Measurements from ENCODE around the gene GBF1.
"Not testable (repeated sequence)": the region's sequence is repeated elsewhere in the genome, so short reads cannot be mapped to it uniquely, and the experiment has no call there.

GBF1 gene

DNA sequence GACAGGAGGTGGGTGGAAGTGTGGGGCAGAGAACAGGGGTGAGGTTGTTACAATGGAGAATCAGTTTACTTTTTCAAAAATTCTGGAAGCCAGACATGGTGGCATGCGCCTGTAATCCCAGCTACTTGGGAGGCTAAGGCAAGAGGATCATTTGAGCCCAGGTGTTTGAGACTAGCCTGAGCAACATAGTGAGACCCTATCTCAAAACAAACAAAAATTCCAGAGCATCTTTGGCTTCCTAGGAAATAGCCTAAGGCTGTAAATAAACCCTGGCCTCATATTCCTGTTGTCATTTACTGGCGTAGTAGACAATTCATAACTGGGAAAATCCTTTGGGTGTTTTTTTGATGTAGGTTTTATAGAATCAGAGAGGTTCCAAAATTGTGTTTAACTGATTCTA is 44.0 kb downstream of the GBF1 start:
- Mint-ChIP-seq H3K27me3 (no peaks in the 10 kb centered on the region), H3K9me3 (no peaks in the 10 kb centered on the region), H3K27ac (peak overlapping the region; percentile 3), H3K36me3 (ENCODE audit: low read depth) (peaks cover 57% of the 10 kb centered on the region), H3K4me3 (no peak overlapping the region), H3K4me1 (ENCODE audit: low read depth) (peaks cover 57% of the 10 kb centered on the region)
- no peak for DNase-seq

DNA sequence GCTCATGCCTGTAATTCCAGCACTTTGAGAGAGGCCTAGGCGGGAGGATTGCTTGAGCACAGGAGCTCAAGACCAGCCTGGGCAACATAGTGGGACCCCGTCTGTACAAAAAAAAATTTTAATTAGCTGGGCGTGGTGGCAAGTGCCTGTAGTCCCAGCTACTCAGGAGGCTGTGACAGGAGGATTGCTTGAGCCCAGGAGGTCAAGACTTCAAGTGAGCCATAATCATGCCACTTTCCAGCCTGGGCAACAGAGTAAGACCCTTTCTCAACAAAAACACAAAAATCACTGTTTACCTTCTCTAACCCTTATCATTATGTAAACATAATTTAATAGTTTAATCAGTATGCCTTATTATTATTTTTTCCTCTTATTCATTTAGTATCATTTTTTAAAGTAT is 44.5 kb downstream of the GBF1 start:
- Mint-ChIP-seq H3K27ac (peak overlapping the region; percentile 37), H3K9me3 (no peaks in the 10 kb centered on the region), H3K4me3 (no peak overlapping the region), H3K4me1 (ENCODE audit: low read depth) (peaks cover 52% of the 10 kb centered on the region), H3K27me3 (no peaks in the 10 kb centered on the region), H3K36me3 (ENCODE audit: low read depth) (peaks cover 55% of the 10 kb centered on the region)
- DNase-seq = no peak

DNA sequence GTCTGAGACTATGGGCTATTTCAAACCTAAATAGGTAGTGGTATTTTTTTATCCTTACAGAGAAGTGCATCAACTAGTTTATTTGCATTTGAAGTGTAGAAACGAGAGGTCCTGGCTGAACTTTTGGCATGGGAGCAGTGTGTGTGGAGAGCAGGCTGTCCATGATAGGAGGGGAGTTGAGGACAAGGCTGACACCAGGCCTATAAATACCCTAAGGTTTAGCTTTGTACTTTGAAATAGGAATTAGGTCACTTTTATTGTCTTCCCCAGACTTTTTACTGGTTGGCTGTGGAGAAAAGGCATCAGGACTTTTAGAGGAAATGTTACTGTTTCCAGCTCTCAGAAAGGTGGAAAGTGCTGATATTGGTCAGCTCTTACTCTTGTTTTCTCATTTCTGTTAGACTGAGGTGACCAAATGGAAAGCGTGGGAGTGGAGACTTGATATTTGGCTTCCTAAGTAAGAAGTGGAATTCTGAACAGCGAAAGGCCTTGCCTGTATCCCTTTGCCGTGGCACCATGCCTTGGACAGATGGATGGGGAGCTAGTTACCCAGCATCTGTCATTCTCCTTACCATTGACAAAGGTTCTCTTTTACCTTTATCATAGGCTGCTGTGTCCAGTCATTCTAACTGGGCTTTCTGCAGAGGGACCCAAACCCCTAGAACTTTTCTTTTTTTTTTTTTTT is 46.0 kb downstream of the GBF1 start:
- Mint-ChIP-seq H3K27ac (peak overlapping the region; percentile 48), H3K4me3 (no peak overlapping the region), H3K27me3 (no peaks in the 10 kb centered on the region)

DNA sequence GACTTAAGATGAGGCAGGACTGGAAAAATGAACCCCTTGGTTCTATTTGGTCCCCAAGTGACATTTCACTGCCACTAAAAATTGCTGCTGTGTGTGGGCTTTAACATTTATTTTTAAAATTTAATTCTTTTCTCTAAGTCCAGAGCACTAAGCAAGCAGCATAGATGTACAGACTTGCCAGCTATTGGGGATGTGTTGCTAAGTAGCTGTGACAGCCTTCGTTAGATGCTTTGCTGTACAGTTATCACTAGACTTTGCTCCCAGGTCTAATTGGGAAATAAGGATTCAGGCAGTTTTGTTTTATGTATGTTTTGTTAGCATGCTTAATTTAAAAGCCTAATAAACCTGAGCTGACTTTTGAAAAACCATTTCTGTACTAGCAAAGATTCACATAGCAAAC is 51.8 kb downstream of the GBF1 start:
- peaks cover 32% of the 10 kb centered on the region for H3K4me1 Mint-ChIP-seq (ENCODE audit: low read depth)

More for the DNA sequence above, 46.0 kb downstream of the GBF1 start:
- H3K36me3 Mint-ChIP-seq (ENCODE audit: low read depth) = peaks cover 45% of the 10 kb centered on the region
- peaks cover 37% of the 10 kb centered on the region for H3K4me1 Mint-ChIP-seq (ENCODE audit: low read depth)
- DNase-seq = no peak
- H3K9me3 Mint-ChIP-seq = no peaks in the 10 kb centered on the region

DNA sequence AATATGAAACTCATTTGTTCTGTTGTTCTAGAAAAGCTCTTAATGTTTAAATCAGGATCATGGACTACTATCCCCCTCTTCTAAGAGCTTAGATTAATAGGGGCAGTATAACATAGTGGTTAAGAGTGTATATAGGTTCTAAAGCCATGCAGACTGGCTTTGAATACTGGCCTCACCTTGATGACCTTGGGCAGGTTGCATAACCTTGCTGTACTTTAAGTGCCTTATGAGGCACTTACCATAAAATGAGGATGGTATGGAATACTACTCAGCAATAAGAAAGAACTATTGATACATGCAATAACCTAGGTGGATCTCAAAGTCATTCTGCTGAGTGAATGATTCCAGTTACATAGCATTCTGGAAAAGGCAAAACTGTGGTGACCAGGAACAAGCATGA is 53.6 kb downstream of the GBF1 start:
- Mint-ChIP-seq H3K4me3 (no peak overlapping the region), H3K27ac (peak overlapping the region; percentile 70), H3K4me1 (ENCODE audit: low read depth) (peaks cover 33% of the 10 kb centered on the region), H3K27me3 (no peaks in the 10 kb centered on the region), H3K36me3 (ENCODE audit: low read depth) (peaks cover 34% of the 10 kb centered on the region), H3K9me3 (no peaks in the 10 kb centered on the region)
- no peak for DNase-seq

More for the DNA sequence above, 51.8 kb downstream of the GBF1 start:
- Mint-ChIP-seq H3K9me3 (no peaks in the 10 kb centered on the region), H3K36me3 (ENCODE audit: low read depth) (peaks cover 32% of the 10 kb centered on the region), H3K4me3 (no peak overlapping the region), H3K27me3 (no peaks in the 10 kb centered on the region), H3K27ac (peak overlapping the region; percentile 55)
- no peak for DNase-seq

DNA sequence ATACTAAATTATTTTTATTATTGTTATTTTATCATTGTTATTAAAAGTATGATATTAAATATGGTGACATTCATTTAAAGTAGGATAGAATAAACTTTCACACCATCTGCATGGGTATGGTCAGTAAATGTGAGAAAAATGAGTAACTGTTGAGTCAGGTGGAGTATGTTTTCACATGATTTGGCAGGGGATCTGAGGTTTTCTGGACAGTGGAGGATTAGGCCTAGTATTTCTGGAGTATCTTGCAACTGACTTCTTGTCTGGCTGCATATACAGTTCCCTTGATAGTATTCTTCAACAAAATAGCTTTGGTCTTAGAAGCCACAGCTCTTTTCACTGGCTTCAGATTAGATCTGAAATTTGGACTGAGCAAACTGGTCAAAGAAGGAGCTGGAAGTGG is 54.5 kb downstream of the GBF1 start:
- peaks cover 33% of the 10 kb centered on the region for H3K4me1 Mint-ChIP-seq (ENCODE audit: low read depth)
- H3K36me3 Mint-ChIP-seq (ENCODE audit: low read depth) = peaks cover 37% of the 10 kb centered on the region
- no peak for DNase-seq
- H3K4me3 Mint-ChIP-seq = peak overlapping the region; percentile 24
- no peaks in the 10 kb centered on the region for H3K9me3 Mint-ChIP-seq
- H3K27ac Mint-ChIP-seq = peak overlapping the region; percentile 87
- H3K27me3 Mint-ChIP-seq = no peaks in the 10 kb centered on the region

DNA sequence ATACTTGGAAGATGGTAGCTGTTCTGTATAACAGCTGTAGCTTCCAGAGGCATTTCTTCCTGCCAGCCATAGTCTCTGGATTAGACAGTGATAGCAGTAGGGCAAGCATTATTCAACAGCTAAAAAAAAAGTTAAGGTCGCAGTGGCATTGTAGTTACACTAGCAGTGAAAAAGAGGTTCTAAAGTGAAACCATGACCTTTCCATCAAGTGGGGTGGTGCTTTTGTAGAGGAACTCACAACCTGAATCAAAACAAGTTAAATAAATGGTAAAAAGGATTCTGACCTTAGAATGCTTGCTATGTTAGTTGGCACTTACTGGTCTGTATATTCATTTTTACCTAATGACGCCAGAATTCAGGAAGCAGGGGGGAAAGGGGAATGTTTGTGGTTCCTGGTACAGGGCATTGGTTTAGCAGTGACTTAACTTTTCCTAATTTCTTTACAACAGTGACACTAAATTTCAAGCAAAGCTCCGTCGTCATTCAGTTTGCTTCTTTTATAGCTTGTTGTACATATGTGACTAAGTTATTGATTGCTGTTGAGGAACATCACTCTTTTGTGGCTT is 55.0 kb downstream of the GBF1 start:
- Mint-ChIP-seq H3K27me3 (no peaks in the 10 kb centered on the region), H3K9me3 (no peaks in the 10 kb centered on the region), H3K4me1 (ENCODE audit: low read depth) (peaks cover 33% of the 10 kb centered on the region), H3K27ac (peak overlapping the region; percentile 87), H3K4me3 (peak overlapping the region; percentile 24), H3K36me3 (ENCODE audit: low read depth) (peaks cover 35% of the 10 kb centered on the region)
- no peak for DNase-seq

DNA sequence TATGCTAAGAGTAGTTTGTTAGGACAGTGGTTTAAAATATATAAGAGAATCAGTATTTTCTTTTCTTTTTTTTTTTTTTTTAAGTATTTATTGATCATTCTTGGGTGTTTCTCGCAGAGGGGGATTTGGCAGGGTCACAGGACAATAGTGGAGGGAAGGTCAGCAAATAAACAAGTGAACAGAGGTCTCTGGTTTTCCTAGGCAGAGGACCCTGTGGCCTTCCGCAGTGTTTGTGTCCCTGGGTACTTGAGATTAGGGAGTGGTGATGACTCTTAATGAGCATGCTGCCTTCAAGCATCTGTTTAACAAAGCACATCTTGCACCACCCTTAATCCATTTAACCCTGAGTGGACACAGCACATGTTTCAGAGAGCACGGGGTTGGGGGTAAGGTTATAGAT is 55.6 kb downstream of the GBF1 start:
- Mint-ChIP-seq H3K27ac (peak overlapping the region; percentile 87), H3K4me1 (ENCODE audit: low read depth) (peaks cover 33% of the 10 kb centered on the region)

DNA sequence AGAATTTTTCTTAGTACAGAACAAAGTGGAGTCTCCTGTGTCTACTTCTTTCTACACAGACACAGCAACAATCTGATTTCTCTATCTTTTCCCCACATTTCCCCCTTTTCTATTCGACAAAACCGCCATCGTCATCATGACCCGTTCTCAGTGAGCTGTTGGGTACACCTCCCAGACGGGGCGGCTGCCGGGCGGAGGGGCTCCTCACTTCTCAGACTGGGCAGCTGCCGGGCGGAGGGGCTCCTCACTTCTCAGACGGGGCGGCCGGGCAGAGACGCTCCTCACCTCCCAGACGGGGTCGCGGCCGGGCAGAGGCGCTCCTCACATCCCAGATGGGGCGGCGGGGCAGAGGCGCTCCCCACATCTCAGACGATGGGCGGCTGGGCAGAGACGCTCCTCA is 56.0 kb downstream of the GBF1 start:
- not testable (repeated sequence) for DNase-seq, H3K4me3 Mint-ChIP-seq, H3K9me3 Mint-ChIP-seq, H3K27ac Mint-ChIP-seq, H3K27me3 Mint-ChIP-seq
- peaks cover 33% of the 10 kb centered on the region for H3K4me1 Mint-ChIP-seq (ENCODE audit: low read depth)
- H3K36me3 Mint-ChIP-seq (ENCODE audit: low read depth) = peaks cover 39% of the 10 kb centered on the region

More for the DNA sequence above, 55.6 kb downstream of the GBF1 start:
- not testable (repeated sequence) for H3K27me3 Mint-ChIP-seq, DNase-seq, H3K9me3 Mint-ChIP-seq, H3K4me3 Mint-ChIP-seq
- peaks cover 37% of the 10 kb centered on the region for H3K36me3 Mint-ChIP-seq (ENCODE audit: low read depth)

DNA sequence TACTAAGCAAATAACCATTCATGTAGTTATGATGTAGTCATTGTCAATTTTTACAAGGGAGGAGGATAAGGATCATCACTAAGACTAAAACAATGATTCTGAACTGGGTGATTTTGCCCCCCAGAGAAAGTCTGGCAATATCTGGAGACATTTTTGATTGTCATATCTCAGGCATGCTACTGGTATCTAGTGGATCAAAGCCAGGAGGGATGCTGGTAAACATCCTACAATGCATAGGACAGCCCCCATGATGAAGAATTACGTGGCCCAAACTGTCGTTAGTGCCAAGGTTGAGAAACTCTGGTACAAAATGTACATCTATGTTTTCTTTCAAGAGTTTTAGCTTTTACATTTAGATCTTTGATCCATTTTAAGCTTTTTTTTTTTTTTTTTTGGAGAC is 57.3 kb downstream of the GBF1 start:
- Mint-ChIP-seq H3K36me3 (ENCODE audit: low read depth) (peaks cover 47% of the 10 kb centered on the region), H3K9me3 (no peaks in the 10 kb centered on the region), H3K4me1 (ENCODE audit: low read depth) (peaks cover 27% of the 10 kb centered on the region), H3K27me3 (no peaks in the 10 kb centered on the region), H3K4me3 (no peak overlapping the region), H3K27ac (no peak overlapping the region)
- no peak for DNase-seq

DNA sequence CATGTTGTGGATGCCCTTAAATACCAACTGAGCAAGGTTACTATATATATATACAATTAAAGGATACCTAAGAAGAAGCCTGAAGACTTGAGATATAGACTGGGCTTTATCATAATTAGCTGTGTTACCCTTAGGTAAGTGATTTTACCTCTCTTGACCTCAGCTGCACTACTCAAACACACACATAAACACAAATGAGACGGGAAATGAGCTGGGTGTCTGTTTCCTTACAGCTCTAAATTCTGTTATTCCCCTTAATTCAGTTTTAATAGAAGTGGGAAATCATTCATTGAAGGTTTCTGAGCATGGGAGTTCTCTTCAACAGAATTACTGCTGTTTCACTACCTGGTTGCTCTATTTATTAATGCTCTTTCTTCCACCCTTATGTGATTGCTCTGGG is 60.7 kb downstream of the GBF1 start:
- DNase-seq = no peak
- H3K4me3 Mint-ChIP-seq = no peak overlapping the region
- peaks cover 40% of the 10 kb centered on the region for H3K36me3 Mint-ChIP-seq (ENCODE audit: low read depth)
- H3K27me3 Mint-ChIP-seq = no peaks in the 10 kb centered on the region
- no peak overlapping the region for H3K27ac Mint-ChIP-seq
- H3K4me1 Mint-ChIP-seq (ENCODE audit: low read depth) = peaks cover 27% of the 10 kb centered on the region
- no peaks in the 10 kb centered on the region for H3K9me3 Mint-ChIP-seq

DNA sequence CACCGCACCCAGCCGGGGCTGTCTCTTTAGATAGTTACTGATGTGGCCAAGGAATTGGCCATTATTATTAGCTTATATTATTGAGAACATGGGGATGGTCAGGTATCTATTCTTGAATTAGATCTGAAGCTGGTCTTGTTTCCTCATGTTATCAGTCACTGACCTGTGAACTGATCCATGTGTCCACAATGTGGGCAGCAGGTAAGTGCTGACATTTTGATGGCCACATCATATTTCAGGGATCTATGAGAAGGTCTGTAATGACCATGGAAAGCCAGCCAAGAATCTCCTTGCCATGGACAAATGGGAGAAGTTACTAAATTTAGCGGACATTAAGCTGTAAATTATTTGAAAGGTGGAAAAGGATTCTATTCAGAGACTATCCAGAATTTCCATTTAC is 61.4 kb downstream of the GBF1 start:
- Mint-ChIP-seq H3K36me3 (ENCODE audit: low read depth) (peaks cover 38% of the 10 kb centered on the region), H3K9me3 (no peaks in the 10 kb centered on the region), H3K4me1 (ENCODE audit: low read depth) (peaks cover 34% of the 10 kb centered on the region), H3K27ac (no peak overlapping the region), H3K27me3 (no peaks in the 10 kb centered on the region), H3K4me3 (no peak overlapping the region)
- no peak for DNase-seq

DNA sequence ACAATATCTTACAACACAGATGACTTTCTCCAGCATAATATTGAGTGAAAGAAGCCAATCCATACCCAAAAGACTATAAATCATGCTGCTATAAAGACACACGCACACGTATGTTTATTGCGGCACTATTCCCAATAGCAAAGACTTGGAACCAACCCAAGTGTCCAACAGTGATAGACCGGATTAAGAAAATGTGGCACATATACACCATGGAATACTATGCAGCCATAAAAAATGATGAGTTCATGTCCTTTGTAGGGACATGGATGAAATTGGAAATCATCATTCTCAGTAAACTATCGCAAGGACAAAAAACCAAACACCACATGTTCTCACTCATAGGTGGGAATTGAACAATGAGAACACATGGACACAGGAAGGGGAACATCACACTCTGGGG is 63.0 kb downstream of the GBF1 start:
- DNase-seq, H3K27me3 Mint-ChIP-seq, H3K27ac Mint-ChIP-seq, H3K4me3 Mint-ChIP-seq, H3K9me3 Mint-ChIP-seq: not testable (repeated sequence)
- Mint-ChIP-seq H3K4me1 (ENCODE audit: low read depth) (peaks cover 44% of the 10 kb centered on the region), H3K36me3 (ENCODE audit: low read depth) (peaks cover 30% of the 10 kb centered on the region)

DNA sequence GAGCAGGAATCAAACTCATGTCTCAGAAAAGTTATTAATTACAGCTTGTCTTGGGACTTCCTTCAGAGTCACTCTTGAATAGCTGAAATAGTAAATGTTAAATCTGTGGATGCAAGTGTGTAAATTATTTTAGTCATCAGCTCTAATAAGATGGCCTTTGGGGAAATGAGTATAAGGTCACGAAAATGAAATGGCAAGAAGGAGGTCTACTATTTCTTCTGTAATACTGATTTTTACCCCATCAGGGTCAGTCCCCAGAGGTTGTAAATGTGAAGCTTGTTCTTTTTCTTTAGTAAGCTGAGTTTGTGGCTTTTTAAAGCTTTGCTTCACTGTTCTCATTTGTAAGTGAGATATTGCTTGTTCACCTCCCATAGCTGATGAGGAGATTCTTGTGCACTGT is 63.9 kb downstream of the GBF1 start:
- H3K36me3 Mint-ChIP-seq (ENCODE audit: low read depth) = peaks cover 28% of the 10 kb centered on the region
- DNase-seq = no peak
- peaks cover 49% of the 10 kb centered on the region for H3K4me1 Mint-ChIP-seq (ENCODE audit: low read depth)
- no peaks in the 10 kb centered on the region for H3K27me3 Mint-ChIP-seq
- H3K27ac Mint-ChIP-seq = no peak overlapping the region
- H3K4me3 Mint-ChIP-seq = no peak overlapping the region
- H3K9me3 Mint-ChIP-seq = no peaks in the 10 kb centered on the region

DNA sequence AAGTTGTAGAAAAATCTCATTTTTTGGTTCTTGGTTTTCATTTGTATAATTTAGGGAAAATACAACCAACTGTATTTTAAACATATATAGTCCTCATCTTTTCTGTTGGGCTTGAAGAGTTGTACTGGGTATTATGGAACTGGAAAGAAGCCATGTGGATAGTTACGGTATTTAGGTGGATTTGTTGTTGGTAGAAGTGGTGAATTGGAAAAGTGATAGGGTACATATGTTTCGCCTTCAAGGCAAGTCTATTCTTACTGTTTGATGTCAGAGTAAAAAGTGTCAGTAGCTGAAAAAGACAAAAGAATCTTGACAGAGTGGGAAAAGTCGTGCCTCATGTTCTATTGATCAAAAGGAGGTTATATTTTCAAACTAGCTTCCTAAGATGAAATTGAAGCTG is 64.6 kb downstream of the GBF1 start:
- Mint-ChIP-seq H3K4me3 (no peak overlapping the region), H3K27me3 (no peaks in the 10 kb centered on the region), H3K4me1 (ENCODE audit: low read depth) (peaks cover 56% of the 10 kb centered on the region), H3K27ac (no peak overlapping the region), H3K36me3 (ENCODE audit: low read depth) (peaks cover 30% of the 10 kb centered on the region), H3K9me3 (no peaks in the 10 kb centered on the region)
- DNase-seq = no peak
